Heart left ventricle (tissue), 13 donors: ENCODE data around the gene DCAF4.

Experiments
- POLR2A ChIP-seq, 2 donors: fragments of 450-650 bp; IDR thresholded peaks; one replicate each; pipeline ENCODE4 v1.6.1; 2017; ENCODE audit warnings: antibody characterized with exemption in 2 of 2, mild to moderate bottlenecking in 2 of 2, moderate library complexity in 2 of 2
- TF ChIP-seq, protein P1 (sequence below), 12 donors: fragments of 200-600 bp; sonication (generic) in 4 of 12; IDR thresholded peaks; one replicate each; pipeline versions ENCODE4 v1.5.0 to v1.8.0; 2018 to 2022; ENCODE audit warnings: antibody characterized with exemption in 12 of 12, mild to moderate bottlenecking in 5 of 12
- donor health status: ischemic (EF 13 %, LVEDD 7.1; RV severe dilation, severe dysfunction).
- donor health status: DM: no; HTN: yes; CAD: no.
- donor health status: DM: no; HTN: no; CAD: no.
- donor health status: ischemic (EF 25% LVEDD 6.9; RV normal size, moderate dysfunction).
- donor health status: ischemic (EF 25% LVEDD 5.7; RV mildly dilated, moderate dysfunction).
- donor health status: ischemic (EF 35%, LVEDD 5.7; RV mildly dilated, moderate dysfunction).
- donor health status: nonischemic (EF 11% LVEDD 7.7; RV severe dilation, severe dysfunction).
- donor health status: DM: yes; HTN: yes; CAD: no.
- donor health status: PGD.
- donor health status: ischemic (EF 29% LVEDD 5.4; RV normal size, mild dysfunction).
- donor health status: nonischemic (EF 23%, LVEDD 6.1; RV moderate dilation, normal function).

GRCh38 chr14:72898448-72898847 lies 27.8 kb upstream of the DCAF4 start:
- TF ChIP-seq, protein P1, sequence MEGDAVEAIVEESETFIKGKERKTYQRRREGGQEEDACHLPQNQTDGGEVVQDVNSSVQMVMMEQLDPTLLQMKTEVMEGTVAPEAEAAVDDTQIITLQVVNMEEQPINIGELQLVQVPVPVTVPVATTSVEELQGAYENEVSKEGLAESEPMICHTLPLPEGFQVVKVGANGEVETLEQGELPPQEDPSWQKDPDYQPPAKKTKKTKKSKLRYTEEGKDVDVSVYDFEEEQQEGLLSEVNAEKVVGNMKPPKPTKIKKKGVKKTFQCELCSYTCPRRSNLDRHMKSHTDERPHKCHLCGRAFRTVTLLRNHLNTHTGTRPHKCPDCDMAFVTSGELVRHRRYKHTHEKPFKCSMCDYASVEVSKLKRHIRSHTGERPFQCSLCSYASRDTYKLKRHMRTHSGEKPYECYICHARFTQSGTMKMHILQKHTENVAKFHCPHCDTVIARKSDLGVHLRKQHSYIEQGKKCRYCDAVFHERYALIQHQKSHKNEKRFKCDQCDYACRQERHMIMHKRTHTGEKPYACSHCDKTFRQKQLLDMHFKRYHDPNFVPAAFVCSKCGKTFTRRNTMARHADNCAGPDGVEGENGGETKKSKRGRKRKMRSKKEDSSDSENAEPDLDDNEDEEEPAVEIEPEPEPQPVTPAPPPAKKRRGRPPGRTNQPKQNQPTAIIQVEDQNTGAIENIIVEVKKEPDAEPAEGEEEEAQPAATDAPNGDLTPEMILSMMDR (IDR thresholded peaks at IDR 0.05), result no peak
- no peak for TF ChIP-seq POLR2A (IDR thresholded peaks at IDR 0.05)
